ENCODE results near the gene FBXO11. TPM values are rescaled to one million over a fixed set of nuclear protein-coding genes. Genes with fewer than 3 reads are reported as not detected.

The FBXO11 gene
- total RNA-seq, 1 experiment from 2014 or later: 49.3 TPM

DNA sequence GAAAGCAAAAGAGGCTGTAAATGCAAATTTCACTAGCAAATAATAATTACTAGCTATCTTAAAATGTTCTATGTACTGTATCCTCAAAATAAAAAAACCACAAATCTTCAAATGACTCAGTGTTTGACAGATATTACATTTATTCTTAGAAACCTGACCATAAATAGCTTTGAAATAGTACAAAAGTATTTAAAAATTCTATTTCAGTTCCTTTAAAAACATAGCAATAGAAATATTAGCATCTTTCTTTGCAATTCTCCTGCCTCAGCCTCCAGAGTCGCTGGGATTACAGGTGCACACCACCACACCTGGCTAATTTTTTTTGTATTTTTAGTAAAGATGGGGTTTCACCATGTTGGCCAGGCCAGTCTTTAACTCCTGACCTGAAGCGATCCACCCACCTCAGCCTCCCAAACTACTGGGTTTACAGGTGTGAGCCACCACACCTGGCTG, 72.8 kb downstream of the FBXO11 start:
- Histone ChIP-seq H3K9me3 (ENCODE audit: insufficient read depth, low read depth) (no peaks in the 10 kb centered on the region), H3K27ac (no peak overlapping the region), H3K4me3 (no peak overlapping the region), H3K79me2 (ENCODE audit: low read depth) (no peaks in the 10 kb centered on the region), H3K27me3 (ENCODE audit: insufficient read depth, low read depth) (no peaks in the 10 kb centered on the region), H3K4me2 (no peak overlapping the region), H4K20me1 (ENCODE audit: insufficient read depth) (peaks cover 13% of the 10 kb centered on the region; the same call in 1 of the 2 replicates), H3K36me3 (ENCODE audit: low read depth) (peaks cover 47% of the 10 kb centered on the region), H3K4me1 (replicated peaks; ENCODE audit: insufficient read depth) (no peaks in the 10 kb centered on the region), H3F3A (ENCODE audit: insufficient read depth, low read depth) (no peaks in the 10 kb centered on the region), H2AFZ (no peak overlapping the region), H3K9me2 (ENCODE audit: insufficient read depth) (no peaks in the 10 kb centered on the region)
- no peak for TF ChIP-seq EZH2 (IDR thresholded peaks at IDR 0.05; ENCODE audit: low read depth)
- TF ChIP-seq, protein P1, sequence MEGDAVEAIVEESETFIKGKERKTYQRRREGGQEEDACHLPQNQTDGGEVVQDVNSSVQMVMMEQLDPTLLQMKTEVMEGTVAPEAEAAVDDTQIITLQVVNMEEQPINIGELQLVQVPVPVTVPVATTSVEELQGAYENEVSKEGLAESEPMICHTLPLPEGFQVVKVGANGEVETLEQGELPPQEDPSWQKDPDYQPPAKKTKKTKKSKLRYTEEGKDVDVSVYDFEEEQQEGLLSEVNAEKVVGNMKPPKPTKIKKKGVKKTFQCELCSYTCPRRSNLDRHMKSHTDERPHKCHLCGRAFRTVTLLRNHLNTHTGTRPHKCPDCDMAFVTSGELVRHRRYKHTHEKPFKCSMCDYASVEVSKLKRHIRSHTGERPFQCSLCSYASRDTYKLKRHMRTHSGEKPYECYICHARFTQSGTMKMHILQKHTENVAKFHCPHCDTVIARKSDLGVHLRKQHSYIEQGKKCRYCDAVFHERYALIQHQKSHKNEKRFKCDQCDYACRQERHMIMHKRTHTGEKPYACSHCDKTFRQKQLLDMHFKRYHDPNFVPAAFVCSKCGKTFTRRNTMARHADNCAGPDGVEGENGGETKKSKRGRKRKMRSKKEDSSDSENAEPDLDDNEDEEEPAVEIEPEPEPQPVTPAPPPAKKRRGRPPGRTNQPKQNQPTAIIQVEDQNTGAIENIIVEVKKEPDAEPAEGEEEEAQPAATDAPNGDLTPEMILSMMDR (conservative IDR thresholded peaks at IDR 0.05): no peak
- ChIA-PET CTCF (interaction anchor here (0.7 kb wide), 1 partner anchor 217 kb away, joined by 3 read pairs; no protein-coding TSS in a partner anchor), POLR2A (ENCODE audit: unreplicated experiment) (no interaction called here)
- BruUV-seq (replicated peaks): no TSS peak
- DNase-seq: no peak
- intact Hi-C loops (cut with micrococcal nuclease; ENCODE audit: unreplicated experiment): no loop called here

DNA sequence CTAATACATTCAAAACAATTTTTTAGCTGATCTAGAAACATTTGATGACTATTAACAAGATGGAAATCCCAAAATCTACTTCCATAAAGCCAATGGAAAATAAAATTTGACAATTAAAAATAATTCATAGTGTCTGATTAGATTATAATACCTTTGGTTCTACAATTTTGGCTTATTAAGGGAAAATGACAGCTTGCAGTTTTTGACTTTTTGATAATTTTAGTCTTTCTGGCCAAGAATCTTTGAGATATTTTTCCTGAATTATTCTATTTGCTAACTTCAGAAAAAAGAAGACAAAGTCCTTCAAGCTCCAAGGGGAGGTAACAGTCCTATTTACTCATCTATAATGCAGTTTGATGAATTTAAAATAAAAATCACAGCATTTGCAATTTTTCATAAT, 83.8 kb downstream of the FBXO11 start:
- no peaks in the 10 kb centered on the region for H3K9me2 ChIP-seq (ENCODE audit: insufficient read depth)
- H4K20me1 ChIP-seq (ENCODE audit: insufficient read depth): no peaks in the 10 kb centered on the region
- peaks cover 16% of the 10 kb centered on the region; the same call in 1 of the 2 replicates for H3F3A ChIP-seq (ENCODE audit: insufficient read depth, low read depth)
- TF ChIP-seq, protein P1 (conservative IDR thresholded peaks at IDR 0.05): no peak
- no peak for TF ChIP-seq EZH2 (IDR thresholded peaks at IDR 0.05; ENCODE audit: low read depth)
- BruUV-seq (replicated peaks): no TSS peak
- no peak overlapping the region for H3K4me3 ChIP-seq
- intact Hi-C loops (cut with micrococcal nuclease; ENCODE audit: unreplicated experiment): no loop called here
- H3K79me2 ChIP-seq (ENCODE audit: low read depth): no peaks in the 10 kb centered on the region
- no peak overlapping the region for H3K27ac ChIP-seq
- H2AFZ ChIP-seq: no peak overlapping the region
- H3K4me1 ChIP-seq (replicated peaks; ENCODE audit: insufficient read depth): peaks cover 10% of the 10 kb centered on the region
- no peak for DNase-seq
- H3K9me3 ChIP-seq (ENCODE audit: insufficient read depth, low read depth): no peaks in the 10 kb centered on the region
- H3K4me2 ChIP-seq: no peak overlapping the region
- peaks cover 42% of the 10 kb centered on the region for H3K36me3 ChIP-seq (ENCODE audit: low read depth)
- CTCF ChIA-PET: no interaction called here
- POLR2A ChIA-PET (ENCODE audit: unreplicated experiment): no interaction called here
- no peaks in the 10 kb centered on the region for H3K27me3 ChIP-seq (ENCODE audit: insufficient read depth, low read depth)

- DNase-seq: peak in 1 of 2 experiments; percentile 57
- no peak for TF ChIP-seq EZH2 (IDR thresholded peaks at IDR 0.05; ENCODE audit: low read depth)
- TF ChIP-seq, protein P1 (conservative IDR thresholded peaks at IDR 0.05): no peak
- Histone ChIP-seq H2AFZ (no peak overlapping the region), H3K27me3 (ENCODE audit: insufficient read depth, low read depth) (no peaks in the 10 kb centered on the region), H3K27ac (peak overlapping the region; percentile 18; the same call in 1 of the 2 replicates), H3K4me1 (replicated peaks; ENCODE audit: insufficient read depth) (peaks cover 10% of the 10 kb centered on the region), H3K79me2 (ENCODE audit: low read depth) (no peaks in the 10 kb centered on the region), H3K9me3 (ENCODE audit: insufficient read depth, low read depth) (no peaks in the 10 kb centered on the region), H3K4me2 (no peak overlapping the region), H3K36me3 (ENCODE audit: low read depth) (peaks cover 52% of the 10 kb centered on the region), H3F3A (ENCODE audit: insufficient read depth, low read depth) (peaks cover 16% of the 10 kb centered on the region; the same call in 1 of the 2 replicates), H3K4me3 (no peak overlapping the region), H3K9me2 (ENCODE audit: insufficient read depth) (no peaks in the 10 kb centered on the region), H4K20me1 (ENCODE audit: insufficient read depth) (no peaks in the 10 kb centered on the region)
- BruUV-seq (replicated peaks): no TSS peak
- CTCF ChIA-PET: no interaction called here
- intact Hi-C loops (cut with micrococcal nuclease; ENCODE audit: unreplicated experiment): no loop called here
- POLR2A ChIA-PET (ENCODE audit: unreplicated experiment): no interaction called here
Measured at GRCh38 chr2:47819834-47820233, 86.5 kb downstream of the FBXO11 start.

Data from PC-9 (cell line).